Stomach (tissue), 9 donors: ENCODE results near the gene ZNF503. TPM values are rescaled to one million over a fixed set of nuclear protein-coding genes. Genes with fewer than 3 reads are reported as not detected.

Experiments used
- DNase-seq, 2 donors: peaks; one replicate each; pipeline versions ENCODE4 v3.0.0 to v3.0.0-alpha.2; 2013 to 2019
- H3K27ac ChIP-seq, 5 donors: fragments of 200-600 bp in 4 of 5; sonication (generic) in 4 of 5; one replicate each; pipeline ENCODE4 v1.5.1; 2013 to 2019; ENCODE audit warnings: mild to moderate bottlenecking in 1 of 5, moderate library complexity in 1 of 5
- H3K27me3 ChIP-seq, 3 donors: fragments of 200-600 bp; sonication (generic); one replicate each; pipeline ENCODE4 v1.5.1; 2017 to 2019; ENCODE audit warnings: mixed run types in 1 of 3
- H3K36me3 ChIP-seq, 4 donors: fragments of 200-600 bp; sonication (generic); 1 replicate in 3 of 4; 2 replicates in 1 of 4; pipeline ENCODE4 v1.5.1; 2016 to 2019
- H3K4me1 ChIP-seq, 4 donors: fragments of 200-600 bp; sonication (generic); one replicate each; pipeline ENCODE4 v1.5.1; 2016 to 2019
- H3K4me3 ChIP-seq, 4 donors: fragments of 200-600 bp; sonication (generic) in 3 of 4; one replicate each; pipeline ENCODE4 v1.5.1; 2016 to 2019; ENCODE audit warnings: mild to moderate bottlenecking in 1 of 4
- H3K9me3 ChIP-seq, 4 donors: fragments of 200-600 bp; sonication (generic); one replicate each; pipeline ENCODE4 v1.5.1; 2016 to 2019
- EP300 ChIP-seq: sonication (generic); formaldehyde crosslinking; IDR thresholded peaks from one replicate; pipeline ENCODE4 v1.6.1; 2017; ENCODE audit warnings: antibody characterized with exemption
- POLR2A ChIP-seq, 4 donors: fragments of 450-650 bp; IDR thresholded peaks; one replicate each; pipeline ENCODE4 v1.6.1; 2016; ENCODE audit warnings: antibody characterized with exemption in 4 of 4, control low read depth in 2 of 4, mild to moderate bottlenecking in 1 of 4, moderate library complexity in 1 of 4
- POLR2AphosphoS5 ChIP-seq, 3 donors: sonication (generic); formaldehyde crosslinking; IDR thresholded peaks; one replicate each; pipeline ENCODE4 v1.6.1; 2016; ENCODE audit warnings: antibody characterized with exemption in 3 of 3
- WGBS, 5 donors: extraction: QIAGEN DNeasy Blood & Tissue Kit in 3 of 5; methylation state at CpG; one replicate each; pipeline versions ENCODE4 v1.1.5 to v1.1.7; 2013 to 2018; 5-methylcytosine and 5-hydroxymethylcytosine counted together
- intact Hi-C: fragments of 100-400 bp; cut with DNase I; formaldehyde crosslinking; loops from one replicate; pipeline ENCODE4 v1.15.1; 2023; ENCODE audit warnings: low total_unique reads
- polyA plus RNA-seq, 3 donors: library from polyadenylated mRNA; stranded (reverse); fragments of 200-250 nt; gene quantifications; one replicate each; pipeline ENCODE4 v1.2.3, GENCODE V29; 2013
- total RNA-seq, 5 donors: library from RNA; depleted of rRNA; stranded (reverse); fragments of >200 nt; gene quantifications; one replicate each; pipeline versions ENCODE4 v1.1.0 to v1.2.3, GENCODE V29; 2014 to 2016
- TF ChIP-seq, protein P1 (sequence below), 7 experiments: fragments of 450-650 bp in 4 of 7; fragments of 200-600 bp in 3 of 7; sonication (generic) in 3 of 7; IDR thresholded peaks; one replicate each; pipeline ENCODE4 v1.5.1; 2016 to 2019; ENCODE audit warnings: antibody characterized with exemption in 7 of 7, control low read depth in 2 of 7, mild to moderate bottlenecking in 1 of 7
- donor health status: healthy with polysubstance abuse.
- donor health status: Bipolar disorder and iron deficiency.
- donor health status: healthy.

ZNF503 gene
- total and polyA plus RNA-seq, 8 donors = 3.5 to 24.1 (median 10.8) TPM

- Histone ChIP-seq H3K9me3 (no peaks in the 10 kb centered on the region), H3K4me3 (no peak overlapping the region), H3K4me1 (peaks cover 5 to 22% (median 18%) of the 10 kb centered on the region in 4 donors), H3K36me3 (no peaks in the 10 kb centered on the region), H3K27ac (no peak overlapping the region), H3K27me3 (no peaks in the 10 kb centered on the region)
- TF ChIP-seq POLR2A (IDR thresholded peaks at IDR 0.05) (no peak), POLR2AphosphoS5 (IDR thresholded peaks at IDR 0.05) (no peak), EP300 (no peak)
- TF ChIP-seq, protein P1, sequence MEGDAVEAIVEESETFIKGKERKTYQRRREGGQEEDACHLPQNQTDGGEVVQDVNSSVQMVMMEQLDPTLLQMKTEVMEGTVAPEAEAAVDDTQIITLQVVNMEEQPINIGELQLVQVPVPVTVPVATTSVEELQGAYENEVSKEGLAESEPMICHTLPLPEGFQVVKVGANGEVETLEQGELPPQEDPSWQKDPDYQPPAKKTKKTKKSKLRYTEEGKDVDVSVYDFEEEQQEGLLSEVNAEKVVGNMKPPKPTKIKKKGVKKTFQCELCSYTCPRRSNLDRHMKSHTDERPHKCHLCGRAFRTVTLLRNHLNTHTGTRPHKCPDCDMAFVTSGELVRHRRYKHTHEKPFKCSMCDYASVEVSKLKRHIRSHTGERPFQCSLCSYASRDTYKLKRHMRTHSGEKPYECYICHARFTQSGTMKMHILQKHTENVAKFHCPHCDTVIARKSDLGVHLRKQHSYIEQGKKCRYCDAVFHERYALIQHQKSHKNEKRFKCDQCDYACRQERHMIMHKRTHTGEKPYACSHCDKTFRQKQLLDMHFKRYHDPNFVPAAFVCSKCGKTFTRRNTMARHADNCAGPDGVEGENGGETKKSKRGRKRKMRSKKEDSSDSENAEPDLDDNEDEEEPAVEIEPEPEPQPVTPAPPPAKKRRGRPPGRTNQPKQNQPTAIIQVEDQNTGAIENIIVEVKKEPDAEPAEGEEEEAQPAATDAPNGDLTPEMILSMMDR (IDR thresholded peaks at IDR 0.05) = no peak
- DNase-seq = no peak
- intact Hi-C loops = no loop called here
- WGBS, 5 donors = 84 to 91% (median 88%) methylated on average over 2 of the region's 2 CpGs
These were observed 23.0 kb upstream of the ZNF503 start for GRCh38 chr10:75424571-75424970.

- H3K4me3 ChIP-seq = no peak overlapping the region
- no peak overlapping the region for H3K27ac ChIP-seq
- no peak for DNase-seq
- no peaks in the 10 kb centered on the region for H3K36me3 ChIP-seq
- no peaks in the 10 kb centered on the region for H3K27me3 ChIP-seq
- peaks cover 0 to 5% (median 4%) of the 10 kb centered on the region in 4 donors for H3K4me1 ChIP-seq
- no peaks in the 10 kb centered on the region for H3K9me3 ChIP-seq
- 96 to 99% (median 99%) methylated on average over 6 of the region's 6 CpGs for WGBS, 5 donors
- intact Hi-C loops = no loop called here
- TF ChIP-seq POLR2AphosphoS5 (IDR thresholded peaks at IDR 0.05) = no peak
- TF ChIP-seq EP300 = no peak
- no peak for TF ChIP-seq POLR2A (IDR thresholded peaks at IDR 0.05)
- TF ChIP-seq, protein P1 (IDR thresholded peaks at IDR 0.05) = no peak
These were observed 21.3 kb upstream of the ZNF503 start for GRCh38 chr10:75422913-75423312.

GRCh38 chr10:75418712-75419111 lies 17.1 kb upstream of the ZNF503 start:
- H3K27me3 ChIP-seq = no peaks in the 10 kb centered on the region
- TF ChIP-seq EP300 (no peak), POLR2A (IDR thresholded peaks at IDR 0.05) (no peak), POLR2AphosphoS5 (IDR thresholded peaks at IDR 0.05) (no peak)
- TF ChIP-seq, protein P1 (IDR thresholded peaks at IDR 0.05) = no peak
- intact Hi-C loops = loop anchor here (10.0 kb wide), 1 partner anchor 496 kb away; no protein-coding TSS in a partner anchor
- no peak overlapping the region for H3K27ac ChIP-seq
- no peaks in the 10 kb centered on the region for H3K36me3 ChIP-seq
- no peak for DNase-seq
- no peaks in the 10 kb centered on the region for H3K9me3 ChIP-seq
- WGBS, 5 donors = 93 to 98% (median 94%) methylated on average over 8 of the region's 8 CpGs
- no peaks in the 10 kb centered on the region for H3K4me1 ChIP-seq
- no peak overlapping the region for H3K4me3 ChIP-seq

DNA sequence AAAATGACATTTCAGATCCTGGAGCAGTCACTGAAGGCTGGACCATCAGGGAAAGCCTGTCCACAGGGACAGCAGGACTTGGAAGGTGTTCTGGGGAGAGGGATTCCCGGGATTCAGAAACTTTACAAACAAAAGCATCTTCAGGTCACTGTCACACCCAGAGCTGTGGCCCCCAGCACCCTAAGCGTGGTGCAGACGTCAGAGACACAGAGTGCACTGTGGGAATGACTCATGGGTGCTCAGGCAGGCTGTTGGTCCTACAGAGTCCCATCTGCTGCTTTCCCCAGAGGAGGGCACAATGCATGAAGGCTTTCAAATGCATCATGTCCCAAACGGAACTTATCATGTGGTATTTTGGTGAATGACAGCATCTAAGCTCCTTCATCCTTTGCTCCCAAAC lies 16.7 kb upstream of the ZNF503 start:
- H3K9me3 ChIP-seq = no peaks in the 10 kb centered on the region
- no peak overlapping the region for H3K27ac ChIP-seq
- TF ChIP-seq, protein P1 (IDR thresholded peaks at IDR 0.05) = no peak
- TF ChIP-seq POLR2AphosphoS5 (IDR thresholded peaks at IDR 0.05) (no peak), POLR2A (IDR thresholded peaks at IDR 0.05) (no peak), EP300 (no peak)
- no peak for DNase-seq
- no peaks in the 10 kb centered on the region for H3K4me1 ChIP-seq
- intact Hi-C loops = loop anchor here (10.0 kb wide), 1 partner anchor 497 kb away; no protein-coding TSS in a partner anchor
- no peaks in the 10 kb centered on the region for H3K36me3 ChIP-seq
- H3K4me3 ChIP-seq = no peak overlapping the region
- 66 to 76% (median 72%) methylated on average over 2 to 4 of the region's 4 CpGs for WGBS, 5 donors
- H3K27me3 ChIP-seq = no peaks in the 10 kb centered on the region
